Nephron (organoid): ENCODE data around the gene MX2.

Experiments
- H3K27ac Mint-ChIP-seq, 3 experiments: 2 replicates each; pipeline ENCODE4 v1.8.0; 2020; ENCODE audit warnings: mixed read lengths in 3 of 3, mild to moderate bottlenecking in 2 of 3, moderate library complexity in 1 of 3
- H3K27me3 Mint-ChIP-seq: 2 replicates; pipeline ENCODE4 v1.8.0; 2021; ENCODE audit warnings: low read depth, mild to moderate bottlenecking, moderate library complexity, mixed read lengths
- H3K36me3 Mint-ChIP-seq: 2 replicates; pipeline ENCODE4 v1.8.0; 2020; ENCODE audit warnings: low read depth, mixed read lengths
- H3K4me1 Mint-ChIP-seq: 2 replicates; pipeline ENCODE4 v1.8.0; 2020; ENCODE audit warnings: mixed read lengths
- H3K4me3 Mint-ChIP-seq, 3 experiments: 2 replicates each; pipeline ENCODE4 v1.8.0; 2020; ENCODE audit warnings: mild to moderate bottlenecking in 3 of 3, mixed read lengths in 3 of 3, moderate library complexity in 2 of 3
- H3K9me3 Mint-ChIP-seq: 2 replicates; pipeline ENCODE4 v1.8.0; 2020; ENCODE audit warnings: mixed read lengths
- CTCF ChIP-seq, 3 experiments: fragments of 200-600 bp; sonication (generic); IDR thresholded peaks; one replicate each; pipeline ENCODE4 v1.5.0; 2021; ENCODE audit warnings: antibody characterized with exemption in 3 of 3; ENCODE audit not compliant: unreplicated experiment in 3 of 3

Gene MX2

GRCh38 chr21:41381731-41382130 lies 19.9 kb downstream of the MX2 start:
- no peak overlapping the region for H3K27ac Mint-ChIP-seq
- no peak for TF ChIP-seq CTCF (IDR thresholded peaks at IDR 0.05; ENCODE audit: unreplicated experiment in 3 of 3)
- peaks cover under 1% of the 10 kb centered on the region for H3K4me1 Mint-ChIP-seq
- H3K36me3 Mint-ChIP-seq: no peaks in the 10 kb centered on the region
- H3K27me3 Mint-ChIP-seq: peaks cover 5% of the 10 kb centered on the region
- H3K9me3 Mint-ChIP-seq: peaks cover 11% of the 10 kb centered on the region
- H3K4me3 Mint-ChIP-seq: no peak overlapping the region

- Mint-ChIP-seq H3K27me3 (peaks cover 8% of the 10 kb centered on the region), H3K9me3 (peaks cover 8% of the 10 kb centered on the region), H3K4me1 (peaks cover 10% of the 10 kb centered on the region), H3K27ac (peak overlapping the region; percentile 27 to 60 (median 57)), H3K4me3 (no peak overlapping the region), H3K36me3 (no peaks in the 10 kb centered on the region)
- no peak for TF ChIP-seq CTCF (IDR thresholded peaks at IDR 0.05; ENCODE audit: unreplicated experiment in 3 of 3)
Measured at GRCh38 chr21:41387042-41387819, 25.4 kb downstream of the MX2 start.

- Mint-ChIP-seq H3K4me3 (no peak overlapping the region), H3K4me1 (peaks cover 10% of the 10 kb centered on the region), H3K27me3 (peaks cover 8% of the 10 kb centered on the region), H3K36me3 (no peaks in the 10 kb centered on the region), H3K27ac (peak overlapping the region in 2 of 3 experiments; percentile 5 to 60), H3K9me3 (peaks cover 8% of the 10 kb centered on the region)
- TF ChIP-seq CTCF (IDR thresholded peaks at IDR 0.05; ENCODE audit: unreplicated experiment in 3 of 3): no peak
Measured at GRCh38 chr21:41387824-41388223, 26.0 kb downstream of the MX2 start.

- Mint-ChIP-seq H3K4me3 (no peak overlapping the region), H3K4me1 (peaks cover 11% of the 10 kb centered on the region), H3K27ac (no peak overlapping the region), H3K36me3 (no peaks in the 10 kb centered on the region), H3K9me3 (peaks cover 8% of the 10 kb centered on the region), H3K27me3 (peaks cover 8% of the 10 kb centered on the region)
- no peak for TF ChIP-seq CTCF (IDR thresholded peaks at IDR 0.05; ENCODE audit: unreplicated experiment in 3 of 3)
Measured at GRCh38 chr21:41388259-41388658, 26.4 kb downstream of the MX2 start.

- TF ChIP-seq CTCF (IDR thresholded peaks at IDR 0.05; ENCODE audit: unreplicated experiment in 3 of 3): no peak
- Mint-ChIP-seq H3K27me3 (peaks cover 8% of the 10 kb centered on the region), H3K4me3 (no peak overlapping the region), H3K27ac (no peak overlapping the region), H3K36me3 (no peaks in the 10 kb centered on the region), H3K4me1 (peaks cover 14% of the 10 kb centered on the region), H3K9me3 (peaks cover 8% of the 10 kb centered on the region)
Measured at GRCh38 chr21:41390043-41390639, 28.3 kb downstream of the MX2 start.
